Endothelial cell of umbilical vein (primary cell): ENCODE measurements around the gene ALG11. TPM values are rescaled to one million over a fixed set of nuclear protein-coding genes. Genes with fewer than 3 reads are reported as not detected.

Experiments used
- BruUV-seq: library from RNA; stranded (reverse); fragments of 400-500 nt; replicated peaks from 2 replicates; lab custom pipeline; 2021; lab: Mats Ljungman, UMichigan
- CTCF ChIA-PET: fragments of 300-600, 350-600 bp; sonication (Branson Sonifier 250); formaldehyde crosslinking; loops from one replicate; lab custom pipeline; 2021; ENCODE audit warnings: antibody characterized with exemption, inconsistent platforms; lab: Charles Lee
- POLR2A ChIA-PET: fragments of 300-600, 350-600 bp; sonication (Branson Sonifier 250); formaldehyde crosslinking; loops from one replicate; lab custom pipeline; 2021; ENCODE audit warnings: antibody characterized with exemption, inconsistent platforms; lab: Charles Lee
- DNase-seq: peaks from one replicate; pipeline ENCODE4 v3.0.0-alpha.2; 2011; ENCODE audit warnings: low read depth, low spot score
- FAIRE-seq: peaks from 2 replicates; lab custom pipeline; 2011; peaks lifted over from hg19 to GRCh38; lab: Jason Lieb, UNC
- H2AFZ ChIP-seq: 2 replicates; pipeline ENCODE4 v1.6.0; 2012; ENCODE audit warnings: low read depth, low read length, control low read depth, inconsistent platforms
- H3K27ac ChIP-seq: 2 replicates; pipeline ENCODE4 v1.5.1; 2011; ENCODE audit warnings: low read depth, mild to moderate bottlenecking, control low read depth, low read length, moderate library complexity; ENCODE audit not compliant: insufficient read depth
- H3K27me3 ChIP-seq, 2 experiments: 2 replicates each; pipeline versions ENCODE4 v1.6.0 to v1.6.1; 2011; ENCODE audit warnings: low read length in 2 of 2, mixed read lengths in 1 of 2; ENCODE audit not compliant: control insufficient read depth in 2 of 2, insufficient read depth in 2 of 2
- H3K36me3 ChIP-seq, 2 experiments: 2 replicates in 1 of 2; 3 replicates in 1 of 2; pipeline ENCODE4 v1.5.1; 2011; ENCODE audit warnings: low read length in 2 of 2, mild to moderate bottlenecking in 1 of 2, moderate library complexity in 1 of 2; ENCODE audit not compliant: control insufficient read depth in 2 of 2, insufficient read depth in 2 of 2; ENCODE audit errors: extremely low read depth in 1 of 2
- H3K4me1 ChIP-seq: 3 replicates; pipeline ENCODE4 v1.5.1; 2011; ENCODE audit warnings: mild to moderate bottlenecking, low read length; ENCODE audit not compliant: control insufficient read depth, insufficient read depth; ENCODE audit errors: extremely low read depth
- H3K4me2 ChIP-seq: 2 replicates; pipeline ENCODE4 v1.6.1; 2011; ENCODE audit warnings: low read length, control low read depth, mixed read lengths; ENCODE audit not compliant: insufficient read depth
- H3K4me3 ChIP-seq, 3 experiments: fragments of 200-600 bp in 1 of 3; sonication (generic), shearing (Covaris generic) in 1 of 3; replicated peaks in 1 of 3; 2 replicates each; pipeline ENCODE4 v1.5.1; 2011 to 2016; ENCODE audit warnings: control low read depth in 3 of 3, low read length in 3 of 3, mild to moderate bottlenecking in 2 of 3, inconsistent platforms in 1 of 3, low read depth in 1 of 3, moderate library complexity in 1 of 3; ENCODE audit not compliant: insufficient read depth in 1 of 3
- H3K79me2 ChIP-seq: 2 replicates; pipeline ENCODE4 v1.6.0; 2012; ENCODE audit warnings: low read length, inconsistent platforms; ENCODE audit not compliant: control insufficient read depth, insufficient read depth
- H3K9ac ChIP-seq: replicated peaks from 2 replicates; pipeline ENCODE3; 2011; ENCODE audit warnings: low read length, control low read depth; ENCODE audit not compliant: insufficient read depth; ENCODE audit errors: extremely low read depth
- H3K9me1 ChIP-seq: replicated peaks from 3 replicates; pipeline ENCODE4 v1.6.0; 2011; ENCODE audit warnings: mild to moderate bottlenecking, low read length; ENCODE audit not compliant: control insufficient read depth, insufficient read depth; ENCODE audit errors: extremely low read depth
- H3K9me3 ChIP-seq: replicated peaks from 2 replicates; pipeline ENCODE4 v1.5.1; 2012; ENCODE audit warnings: low read length, inconsistent platforms; ENCODE audit not compliant: control insufficient read depth, insufficient read depth
- H4K20me1 ChIP-seq: replicated peaks from 2 replicates; pipeline ENCODE3; 2011; ENCODE audit warnings: mild to moderate bottlenecking, low read length; ENCODE audit not compliant: control insufficient read depth, insufficient read depth; ENCODE audit errors: extremely low read depth
- EZH2 ChIP-seq: IDR thresholded peaks from 2 replicates; pipeline ENCODE4 v1.6.1; 2012; ENCODE audit warnings: borderline replicate concordance, low read depth, mild to moderate bottlenecking, moderate library complexity, low read length, inconsistent platforms; ENCODE audit not compliant: severe bottlenecking
- FOS ChIP-seq: IDR thresholded peaks from 2 replicates; pipeline ENCODE4 v1.6.1; 2011; ENCODE audit warnings: mild to moderate bottlenecking, low read length, moderate library complexity, borderline replicate concordance; ENCODE audit not compliant: insufficient read depth
- GATA2 ChIP-seq: IDR thresholded peaks from 2 replicates; pipeline ENCODE4 v1.7.0; 2011; ENCODE audit warnings: low read depth, mild to moderate bottlenecking, moderate library complexity, mixed read lengths, low read length; ENCODE audit not compliant: insufficient read length, insufficient read depth
- JUN ChIP-seq: IDR thresholded peaks from 2 replicates; pipeline ENCODE4 v1.6.1; 2011; ENCODE audit warnings: borderline replicate concordance, low read depth; ENCODE audit not compliant: insufficient read length, insufficient read depth
- MYC ChIP-seq: IDR thresholded peaks from one replicate; pipeline ENCODE4 v1.6.1; 2011; ENCODE audit warnings: mild to moderate bottlenecking, low read depth, low read length
- POLR2A ChIP-seq: IDR thresholded peaks from 2 replicates; pipeline ENCODE4 v1.6.1; 2012; ENCODE audit warnings: low read depth, mild to moderate bottlenecking, control low read depth, low read length
- POLR2AphosphoS5 ChIP-seq: IDR thresholded peaks from 2 replicates; pipeline ENCODE4 v1.6.1; 2012; ENCODE audit warnings: low read depth, mild to moderate bottlenecking, control low read depth, low read length, moderate library complexity; ENCODE audit not compliant: insufficient read depth
- dilution Hi-C: fragments of 300-500 bp; cut with MboI; formaldehyde crosslinking; loops from one replicate; pipeline ENCODE4 v1.15.0; 2019; ENCODE audit warnings: low sequenced_read_pairs; ENCODE audit not compliant: extremely low pct_ligation_motif_present
- intact Hi-C: fragments of 100-400 bp; cut with micrococcal nuclease; formaldehyde crosslinking; loops from one replicate; pipeline ENCODE4 v1.10.0; 2022
- polyA plus RNA-seq, 4 experiments: library from polyadenylated mRNA; depleted of rRNA in 3 of 4; stranded (reverse) in 3 of 4; unstranded in 1 of 4; fragments of >200 nt; gene quantifications; 2 replicates each; pipeline versions ENCODE4 v1.2.1 to v1.2.3, GENCODE V29; 2011 to 2012; ENCODE audit warnings: missing spikeins in 1 of 4
- total RNA-seq: library from RNA; stranded (reverse); gene quantifications from 2 replicates; pipeline ENCODE4 v1.2.3, GENCODE V29; 2021
- TF ChIP-seq, protein P1 (sequence below): IDR thresholded peaks from 2 replicates; pipeline ENCODE4 v1.6.1; 2011; ENCODE audit not compliant: insufficient read depth, insufficient read length
- TF ChIP-seq, protein P2 (sequence below), 2 donors: IDR thresholded peaks; 1 replicate in 1 of 2; 2 replicates in 1 of 2; pipeline ENCODE4 v1.5.1; 2011; ENCODE audit warnings: low read length in 2 of 2, mild to moderate bottlenecking in 2 of 2, moderate library complexity in 2 of 2, control low read depth in 1 of 2, inconsistent platforms in 1 of 2, low read depth in 1 of 2; ENCODE audit not compliant: insufficient read depth in 1 of 2; ENCODE audit errors: extremely low read depth in 1 of 2

Gene ALG11
- total and polyA plus RNA-seq, 2 donors (not counting 3 experiments of a cell fraction or from before 2014, with no cell fraction given), result 6.5 to 31.0 TPM

DNA sequence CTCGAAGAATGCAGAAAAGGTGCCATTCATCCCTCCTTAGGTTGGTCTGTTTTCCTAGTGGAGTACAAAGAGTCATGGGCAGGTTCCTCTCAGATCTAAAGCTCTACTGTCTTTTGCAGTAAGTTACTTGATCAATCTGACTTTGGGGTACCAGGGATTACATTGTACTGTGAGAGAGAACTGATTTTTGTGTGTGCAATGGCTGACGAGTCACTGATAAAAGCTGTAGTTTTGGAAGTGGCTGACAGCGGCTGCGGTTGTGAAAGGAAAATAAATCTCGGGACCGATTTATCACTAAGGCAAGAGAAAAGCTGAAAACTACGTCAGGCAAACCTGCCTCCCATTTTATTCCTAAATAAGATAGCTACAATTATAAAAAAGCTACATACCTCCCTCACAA lies 39.2 kb downstream of the ALG11 start:
- H3K27ac ChIP-seq, result no peak overlapping the region
- H3K9ac ChIP-seq, result no peak overlapping the region
- no peak for TF ChIP-seq POLR2A
- no peak for TF ChIP-seq JUN
- TF ChIP-seq EZH2, result no peak
- TF ChIP-seq, protein P1, sequence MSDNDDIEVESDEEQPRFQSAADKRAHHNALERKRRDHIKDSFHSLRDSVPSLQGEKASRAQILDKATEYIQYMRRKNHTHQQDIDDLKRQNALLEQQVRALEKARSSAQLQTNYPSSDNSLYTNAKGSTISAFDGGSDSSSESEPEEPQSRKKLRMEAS, result no peak
- no peak for TF ChIP-seq FOS
- TF ChIP-seq, protein P2, sequence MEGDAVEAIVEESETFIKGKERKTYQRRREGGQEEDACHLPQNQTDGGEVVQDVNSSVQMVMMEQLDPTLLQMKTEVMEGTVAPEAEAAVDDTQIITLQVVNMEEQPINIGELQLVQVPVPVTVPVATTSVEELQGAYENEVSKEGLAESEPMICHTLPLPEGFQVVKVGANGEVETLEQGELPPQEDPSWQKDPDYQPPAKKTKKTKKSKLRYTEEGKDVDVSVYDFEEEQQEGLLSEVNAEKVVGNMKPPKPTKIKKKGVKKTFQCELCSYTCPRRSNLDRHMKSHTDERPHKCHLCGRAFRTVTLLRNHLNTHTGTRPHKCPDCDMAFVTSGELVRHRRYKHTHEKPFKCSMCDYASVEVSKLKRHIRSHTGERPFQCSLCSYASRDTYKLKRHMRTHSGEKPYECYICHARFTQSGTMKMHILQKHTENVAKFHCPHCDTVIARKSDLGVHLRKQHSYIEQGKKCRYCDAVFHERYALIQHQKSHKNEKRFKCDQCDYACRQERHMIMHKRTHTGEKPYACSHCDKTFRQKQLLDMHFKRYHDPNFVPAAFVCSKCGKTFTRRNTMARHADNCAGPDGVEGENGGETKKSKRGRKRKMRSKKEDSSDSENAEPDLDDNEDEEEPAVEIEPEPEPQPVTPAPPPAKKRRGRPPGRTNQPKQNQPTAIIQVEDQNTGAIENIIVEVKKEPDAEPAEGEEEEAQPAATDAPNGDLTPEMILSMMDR (IDR thresholded peaks at IDR 0.05; ENCODE audit: extremely low read depth in 1 of 2, insufficient read depth in 1 of 2, low read depth in 1 of 2, low read length in 2 of 2), result no peak
- TF ChIP-seq GATA2, result no peak
- TF ChIP-seq POLR2AphosphoS5, result no peak
- TF ChIP-seq MYC, result no peak
- no peak overlapping the region for H2AFZ ChIP-seq
- no peaks in the 10 kb centered on the region for H3K9me3 ChIP-seq
- intact Hi-C loops (no loop called here), dilution Hi-C loops (no loop called here)
- H3K27me3 ChIP-seq, result no peaks in the 10 kb centered on the region
- FAIRE-seq (no peak), DNase-seq (no peak)
- no TSS peak for BruUV-seq
- no peak overlapping the region for H3K4me3 ChIP-seq
- no peaks in the 10 kb centered on the region for H4K20me1 ChIP-seq
- no peak overlapping the region for H3K4me2 ChIP-seq
- no peaks in the 10 kb centered on the region for H3K36me3 ChIP-seq
- CTCF ChIA-PET, result interaction anchor here (0.9 kb wide), 1 partner anchor 10 kb away, joined by 3 read pairs; no protein-coding TSS in a partner anchor
- no peaks in the 10 kb centered on the region for H3K4me1 ChIP-seq
- H3K79me2 ChIP-seq, result no peaks in the 10 kb centered on the region
- no peaks in the 10 kb centered on the region for H3K9me1 ChIP-seq
- POLR2A ChIA-PET, result no interaction called here
